Activated naive CD4-positive, alpha-beta T cell treated with anti-CD3 and anti-CD28 coated beads, Interleukin-2, amount 50 U/mL, for 24 hours (primary cell): Measurements from ENCODE around the gene OSBPL1A.

Source experiments
- H3K27ac Mint-ChIP-seq: one replicate; pipeline ENCODE4 v1.8.0; 2021; ENCODE audit warnings: mild to moderate bottlenecking, mixed read lengths
- H3K27me3 Mint-ChIP-seq: one replicate; pipeline ENCODE4 v1.8.0; 2021; ENCODE audit warnings: mixed read lengths
- H3K36me3 Mint-ChIP-seq: one replicate; pipeline ENCODE4 v1.8.0; 2021; ENCODE audit warnings: mixed read lengths
- H3K4me1 Mint-ChIP-seq: one replicate; pipeline ENCODE4 v1.8.0; 2021; ENCODE audit warnings: mixed read lengths
- H3K4me3 Mint-ChIP-seq: one replicate; pipeline ENCODE4 v1.8.0; 2021; ENCODE audit warnings: mild to moderate bottlenecking, mixed read lengths
- H3K9me3 Mint-ChIP-seq: one replicate; pipeline ENCODE4 v1.8.0; 2021; ENCODE audit warnings: mixed read lengths

OSBPL1A gene

DNA sequence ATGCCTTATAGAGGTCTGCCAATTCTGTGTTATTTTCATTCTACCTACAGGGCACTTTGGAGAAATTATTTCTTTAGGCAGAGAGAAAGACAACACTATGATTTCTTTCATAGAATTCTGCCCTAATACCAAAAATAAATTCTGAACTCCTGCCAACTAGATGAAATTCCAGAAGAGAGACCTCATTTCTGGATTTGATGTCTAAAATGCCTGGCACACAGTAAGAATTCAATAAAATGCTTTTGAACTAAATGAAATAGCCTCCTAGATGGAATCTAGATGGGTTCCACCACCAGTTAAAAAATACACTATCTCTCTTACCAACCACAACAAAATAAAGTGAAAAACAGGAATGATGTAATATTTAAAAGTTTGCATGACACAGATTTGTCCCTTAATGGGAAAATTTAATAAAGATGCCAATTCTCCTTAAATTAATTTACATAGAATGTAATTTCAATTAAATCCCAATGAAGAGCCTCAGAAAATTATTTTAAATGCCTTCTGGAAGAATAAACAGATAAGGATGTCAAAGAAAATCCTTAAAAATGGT is 75.0 kb downstream of the OSBPL1A start:
- H3K9me3 Mint-ChIP-seq, result no peaks in the 10 kb centered on the region
- no peak overlapping the region for H3K27ac Mint-ChIP-seq
- no peaks in the 10 kb centered on the region for H3K4me1 Mint-ChIP-seq
- no peaks in the 10 kb centered on the region for H3K27me3 Mint-ChIP-seq
- no peaks in the 10 kb centered on the region for H3K36me3 Mint-ChIP-seq
- no peak overlapping the region for H3K4me3 Mint-ChIP-seq

DNA sequence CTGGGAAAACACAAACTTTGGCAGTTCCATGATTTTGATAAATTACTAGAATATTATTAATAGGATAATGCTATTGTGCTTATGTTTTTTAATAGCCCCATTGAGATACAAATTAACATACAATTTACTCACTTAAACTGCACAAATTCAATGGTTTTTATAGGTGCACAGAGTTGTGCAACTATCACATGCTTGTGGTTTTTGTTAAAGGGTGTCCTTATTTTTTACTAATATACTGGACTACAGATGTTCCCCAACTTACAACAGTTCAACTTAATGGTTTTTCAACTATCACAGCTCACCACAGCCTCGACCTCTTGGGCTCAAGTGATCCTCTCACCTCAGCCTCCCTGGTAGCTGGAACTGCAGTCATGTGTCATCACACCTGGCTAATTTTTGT is 76.6 kb downstream of the OSBPL1A start:
- Mint-ChIP-seq H3K4me3 (no peak overlapping the region), H3K27ac (no peak overlapping the region), H3K27me3 (no peaks in the 10 kb centered on the region), H3K36me3 (no peaks in the 10 kb centered on the region), H3K9me3 (no peaks in the 10 kb centered on the region), H3K4me1 (peaks cover 5% of the 10 kb centered on the region)

DNA sequence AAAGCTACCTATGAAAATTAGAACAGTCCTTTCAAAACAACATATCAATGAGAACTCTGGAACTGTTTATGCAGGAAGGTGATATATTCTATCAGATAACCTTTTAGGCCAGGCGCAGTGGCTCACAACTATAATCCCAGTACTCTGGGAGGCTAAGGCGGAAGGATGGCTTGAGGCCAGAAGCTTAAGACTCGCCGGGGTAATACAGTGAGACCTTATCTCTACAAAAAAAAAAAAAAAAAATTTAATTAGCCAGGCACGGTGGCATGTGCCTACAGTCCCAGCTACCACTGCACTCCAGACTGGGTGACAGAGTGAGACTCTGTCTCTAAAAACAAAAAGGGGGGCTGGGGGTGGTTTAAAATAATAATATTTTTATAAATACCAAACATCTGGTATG is 77.9 kb downstream of the OSBPL1A start:
- no peaks in the 10 kb centered on the region for H3K27me3 Mint-ChIP-seq
- no peak overlapping the region for H3K27ac Mint-ChIP-seq
- H3K4me3 Mint-ChIP-seq, result no peak overlapping the region
- H3K4me1 Mint-ChIP-seq, result peaks cover 5% of the 10 kb centered on the region
- H3K9me3 Mint-ChIP-seq, result no peaks in the 10 kb centered on the region
- H3K36me3 Mint-ChIP-seq, result no peaks in the 10 kb centered on the region

- H3K4me3 Mint-ChIP-seq, result no peak overlapping the region
- H3K36me3 Mint-ChIP-seq, result no peaks in the 10 kb centered on the region
- H3K27me3 Mint-ChIP-seq, result no peaks in the 10 kb centered on the region
- no peaks in the 10 kb centered on the region for H3K9me3 Mint-ChIP-seq
- H3K4me1 Mint-ChIP-seq, result peaks cover 5% of the 10 kb centered on the region
- H3K27ac Mint-ChIP-seq, result peak overlapping the region; percentile 18
Observed at GRCh38 chr18:24317370-24317769, 80.3 kb downstream of the OSBPL1A start.

DNA sequence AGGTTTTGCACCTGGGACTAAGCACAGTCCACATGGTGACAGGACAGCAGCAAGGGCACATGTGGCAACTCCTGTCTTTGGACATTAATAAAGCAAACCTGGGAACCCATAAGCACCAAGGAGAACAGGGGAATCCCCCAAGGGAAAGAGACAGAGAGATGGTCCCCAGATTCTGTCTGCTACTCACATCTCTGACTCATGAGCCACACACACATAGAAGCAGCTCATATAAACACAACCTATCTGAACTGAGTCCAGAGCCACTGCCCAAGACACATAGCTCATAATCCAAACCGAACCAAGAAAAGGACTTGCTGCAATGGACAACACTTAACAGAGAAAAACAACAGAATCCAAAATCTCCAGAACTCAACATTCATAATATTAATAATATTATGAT is 82.5 kb downstream of the OSBPL1A start:
- H3K4me3 Mint-ChIP-seq, result no peak overlapping the region
- no peak overlapping the region for H3K27ac Mint-ChIP-seq
- H3K27me3 Mint-ChIP-seq, result no peaks in the 10 kb centered on the region
- H3K9me3 Mint-ChIP-seq, result no peaks in the 10 kb centered on the region
- H3K4me1 Mint-ChIP-seq, result peaks cover 5% of the 10 kb centered on the region
- peaks cover 2% of the 10 kb centered on the region for H3K36me3 Mint-ChIP-seq

- Mint-ChIP-seq H3K4me1 (no peaks in the 10 kb centered on the region), H3K4me3 (no peak overlapping the region), H3K27ac (no peak overlapping the region), H3K27me3 (no peaks in the 10 kb centered on the region), H3K9me3 (no peaks in the 10 kb centered on the region), H3K36me3 (peaks cover 13% of the 10 kb centered on the region)
Observed at GRCh38 chr18:24306201-24306600, 91.4 kb downstream of the OSBPL1A start.

DNA sequence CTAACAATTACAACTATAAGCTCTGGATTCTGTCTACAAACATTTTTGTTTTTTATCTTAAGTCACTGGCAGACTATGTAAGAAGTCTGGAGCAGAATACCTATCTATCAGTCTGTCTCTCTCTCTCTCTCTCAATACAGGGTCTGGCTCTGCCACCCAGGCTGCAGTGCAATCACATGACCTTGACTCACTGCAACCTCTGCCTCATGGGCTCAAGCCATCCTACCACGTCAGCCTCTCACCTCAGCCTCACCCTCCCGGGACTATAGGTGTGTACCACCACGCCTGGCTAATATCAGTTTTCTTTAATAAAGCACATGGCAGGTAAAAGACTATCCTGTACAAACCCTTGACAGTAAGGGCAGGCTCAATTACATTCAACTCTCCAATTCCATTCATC is 96.9 kb downstream of the OSBPL1A start:
- H3K27ac Mint-ChIP-seq, result no peak overlapping the region

GRCh38 chr18:24296276-24296675 is 101.3 kb downstream of the OSBPL1A start:
- Mint-ChIP-seq H3K4me3 (no peak overlapping the region), H3K27me3 (no peaks in the 10 kb centered on the region), H3K4me1 (no peaks in the 10 kb centered on the region), H3K27ac (no peak overlapping the region), H3K9me3 (no peaks in the 10 kb centered on the region), H3K36me3 (no peaks in the 10 kb centered on the region)

More for the DNA sequence above, 96.9 kb downstream of the OSBPL1A start:
- H3K4me1 Mint-ChIP-seq, result no peaks in the 10 kb centered on the region
- no peak overlapping the region for H3K4me3 Mint-ChIP-seq
- H3K36me3 Mint-ChIP-seq, result peaks cover 5% of the 10 kb centered on the region
- H3K9me3 Mint-ChIP-seq, result no peaks in the 10 kb centered on the region
- no peaks in the 10 kb centered on the region for H3K27me3 Mint-ChIP-seq

GRCh38 chr18:24293254-24293653 is 104.4 kb downstream of the OSBPL1A start:
- Mint-ChIP-seq H3K36me3 (no peaks in the 10 kb centered on the region), H3K9me3 (no peaks in the 10 kb centered on the region), H3K4me1 (no peaks in the 10 kb centered on the region), H3K4me3 (no peak overlapping the region), H3K27me3 (no peaks in the 10 kb centered on the region), H3K27ac (no peak overlapping the region)

DNA sequence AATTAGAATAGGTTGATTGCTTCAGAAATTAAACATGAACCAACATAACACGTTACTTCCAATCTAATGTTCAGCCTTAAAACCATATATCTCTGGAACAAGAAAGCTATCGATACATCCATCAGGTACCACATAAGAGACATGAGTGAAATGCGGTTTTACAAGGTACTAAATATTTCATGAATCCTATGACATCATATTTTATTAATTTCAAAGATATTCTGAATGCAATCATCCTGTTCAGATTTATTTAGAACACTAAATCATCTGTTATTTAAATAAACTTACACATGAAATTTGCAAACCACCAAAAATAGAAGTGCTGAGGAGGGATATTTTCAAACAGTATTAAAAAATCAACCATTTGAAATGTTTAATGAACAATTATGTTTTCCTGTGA is 119.0 kb downstream of the OSBPL1A start:
- Mint-ChIP-seq H3K27me3 (peaks cover 7% of the 10 kb centered on the region), H3K4me1 (no peaks in the 10 kb centered on the region), H3K4me3 (no peak overlapping the region), H3K27ac (no peak overlapping the region), H3K36me3 (peaks cover 5% of the 10 kb centered on the region), H3K9me3 (no peaks in the 10 kb centered on the region)

DNA sequence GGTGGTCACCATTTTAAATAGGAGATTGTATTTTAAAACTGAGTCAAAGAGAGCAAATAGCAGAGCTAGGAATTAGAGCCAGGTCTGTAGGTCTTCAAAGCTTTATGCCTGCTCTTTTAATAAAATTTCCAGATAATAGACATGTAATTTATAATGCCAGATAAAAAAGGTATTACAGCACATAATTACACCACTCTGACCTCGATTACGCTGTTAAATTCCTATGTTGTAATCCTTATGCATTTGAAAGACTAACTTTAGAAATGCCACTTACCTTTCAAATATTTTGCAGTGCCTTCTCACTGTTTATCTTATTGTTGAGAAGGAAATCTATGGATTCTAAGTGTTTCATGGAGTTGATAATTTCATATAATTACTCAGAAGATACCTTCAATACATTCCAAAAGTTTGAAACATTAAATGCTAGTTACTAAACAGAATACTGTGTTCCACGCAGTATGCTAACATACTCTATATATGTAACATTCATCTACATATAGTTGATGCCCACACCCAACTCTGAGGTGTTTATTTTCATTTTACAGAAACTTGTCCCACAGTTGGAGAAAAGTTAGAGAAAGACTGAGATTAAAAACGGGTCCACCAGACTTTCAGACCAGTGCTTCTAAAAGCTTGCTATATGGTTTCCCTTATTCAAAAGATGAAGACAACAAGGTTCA is 120.0 kb downstream of the OSBPL1A start:
- Mint-ChIP-seq H3K36me3 (peaks cover 6% of the 10 kb centered on the region), H3K9me3 (no peaks in the 10 kb centered on the region), H3K4me3 (no peak overlapping the region), H3K27ac (no peak overlapping the region), H3K27me3 (peaks cover 14% of the 10 kb centered on the region), H3K4me1 (no peaks in the 10 kb centered on the region)

DNA sequence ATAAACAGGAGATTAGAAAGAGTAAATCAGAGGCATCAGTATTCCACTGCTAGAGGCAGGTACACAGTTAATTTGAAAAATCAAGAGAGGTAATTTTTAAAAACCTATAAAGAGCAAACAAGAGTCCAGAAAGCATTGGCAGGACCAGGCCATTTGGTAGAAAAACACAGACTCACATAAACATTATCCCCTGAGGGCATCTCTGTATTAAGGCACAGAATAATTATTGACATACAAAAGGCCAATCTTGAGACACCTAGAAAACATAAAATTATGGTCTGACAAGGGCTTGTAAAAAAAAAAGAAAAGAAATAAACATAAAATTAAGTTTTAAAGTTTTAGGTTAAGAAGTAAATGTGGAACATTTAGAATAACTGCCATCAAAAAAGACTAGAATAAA is 120.6 kb downstream of the OSBPL1A start:
- H3K4me3 Mint-ChIP-seq, result no peak overlapping the region
- H3K27ac Mint-ChIP-seq, result no peak overlapping the region
- no peaks in the 10 kb centered on the region for H3K9me3 Mint-ChIP-seq
- peaks cover 17% of the 10 kb centered on the region for H3K27me3 Mint-ChIP-seq
- peaks cover 4% of the 10 kb centered on the region for H3K4me1 Mint-ChIP-seq
- peaks cover 6% of the 10 kb centered on the region for H3K36me3 Mint-ChIP-seq

DNA sequence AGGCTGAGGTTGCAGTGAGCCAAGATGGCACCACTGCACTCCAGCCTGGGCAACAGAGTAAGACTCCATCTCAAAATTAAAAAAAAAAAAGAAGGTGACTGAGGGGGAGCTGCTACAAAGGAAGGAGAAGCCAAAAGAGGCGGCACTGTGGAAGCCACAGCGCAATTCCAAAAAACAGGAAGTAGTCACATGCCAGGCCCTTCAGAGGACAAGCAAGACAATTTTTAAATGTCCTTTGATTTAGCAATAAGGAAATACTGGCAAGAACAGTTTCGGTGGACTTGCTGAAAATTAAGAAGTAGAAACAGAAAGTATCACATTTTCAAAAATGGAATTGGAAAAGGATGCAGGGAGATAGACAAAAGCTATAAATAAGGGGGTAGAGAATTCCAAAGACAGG is 122.8 kb downstream of the OSBPL1A start:
- Mint-ChIP-seq H3K36me3 (peaks cover 6% of the 10 kb centered on the region), H3K27me3 (peaks cover 30% of the 10 kb centered on the region), H3K4me3 (no peak overlapping the region), H3K4me1 (peaks cover 5% of the 10 kb centered on the region), H3K9me3 (no peaks in the 10 kb centered on the region), H3K27ac (no peak overlapping the region)

- no peak overlapping the region for H3K4me3 Mint-ChIP-seq
- no peaks in the 10 kb centered on the region for H3K9me3 Mint-ChIP-seq
- peaks cover 6% of the 10 kb centered on the region for H3K36me3 Mint-ChIP-seq
- no peak overlapping the region for H3K27ac Mint-ChIP-seq
- peaks cover 35% of the 10 kb centered on the region for H3K27me3 Mint-ChIP-seq
- H3K4me1 Mint-ChIP-seq, result peaks cover 5% of the 10 kb centered on the region
Observed at GRCh38 chr18:24273596-24273995, 124.0 kb downstream of the OSBPL1A start.

DNA sequence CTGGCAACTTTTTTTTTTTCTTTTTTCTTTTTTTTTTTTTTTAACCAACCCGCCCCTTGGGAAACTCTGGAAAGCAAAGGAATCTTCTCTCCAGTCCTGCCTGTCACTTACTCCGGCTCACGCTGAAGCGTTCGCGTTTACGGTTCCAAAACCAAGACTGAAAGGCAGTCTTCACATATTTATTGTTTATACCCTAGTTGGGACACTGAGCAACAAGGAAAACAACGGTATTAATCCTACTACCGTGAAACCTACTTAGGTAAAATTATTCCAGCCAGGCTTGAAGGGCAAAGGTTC is 125.4 kb downstream of the OSBPL1A start:
- peak overlapping the region; percentile 75 for H3K4me3 Mint-ChIP-seq
- peaks cover 8% of the 10 kb centered on the region for H3K36me3 Mint-ChIP-seq
- no peaks in the 10 kb centered on the region for H3K9me3 Mint-ChIP-seq
- H3K4me1 Mint-ChIP-seq, result peaks cover 5% of the 10 kb centered on the region
- H3K27me3 Mint-ChIP-seq, result peaks cover 37% of the 10 kb centered on the region
- no peak overlapping the region for H3K27ac Mint-ChIP-seq

- Mint-ChIP-seq H3K27me3 (peaks cover 37% of the 10 kb centered on the region), H3K9me3 (no peaks in the 10 kb centered on the region), H3K4me3 (no peak overlapping the region), H3K4me1 (peaks cover 5% of the 10 kb centered on the region), H3K27ac (no peak overlapping the region), H3K36me3 (peaks cover 8% of the 10 kb centered on the region)
Observed at GRCh38 chr18:24271381-24272228, 126.0 kb downstream of the OSBPL1A start.
